ENCODE data around the gene CCDC120.

Gene CCDC120

GRCh38 chrX:49070988-49071387 lies 12.2 kb downstream of the CCDC120 start:
- no peak for DNase-seq (ENCODE audit: low spot score)
- Mint-ChIP-seq H3K27ac (no peak overlapping the region), H3K9me3 (no peaks in the 10 kb centered on the region), H3K36me3 (ENCODE audit: low read depth) (peaks cover 16% of the 10 kb centered on the region), H3K27me3 (ENCODE audit: low read depth) (no peaks in the 10 kb centered on the region), H3K4me3 (no peak overlapping the region), H3K4me1 (ENCODE audit: low read depth) (peaks cover 15% of the 10 kb centered on the region)

GRCh38 chrX:49071877-49072711 lies 13.3 kb downstream of the CCDC120 start:
- DNase-seq (ENCODE audit: low spot score): no peak
- Mint-ChIP-seq H3K36me3 (ENCODE audit: low read depth) (peaks cover 16% of the 10 kb centered on the region), H3K27ac (no peak overlapping the region), H3K27me3 (ENCODE audit: low read depth) (no peaks in the 10 kb centered on the region), H3K4me3 (peak overlapping the region; percentile 51), H3K9me3 (no peaks in the 10 kb centered on the region), H3K4me1 (ENCODE audit: low read depth) (peaks cover 15% of the 10 kb centered on the region)

- Mint-ChIP-seq H3K36me3 (ENCODE audit: low read depth) (peaks cover 16% of the 10 kb centered on the region), H3K4me1 (ENCODE audit: low read depth) (peaks cover 15% of the 10 kb centered on the region), H3K27me3 (ENCODE audit: low read depth) (no peaks in the 10 kb centered on the region), H3K4me3 (peak overlapping the region; percentile 83), H3K27ac (peak overlapping the region; percentile 78), H3K9me3 (no peaks in the 10 kb centered on the region)
- DNase-seq (ENCODE audit: low spot score): no peak
Observed at GRCh38 chrX:49072712-49073095, 13.9 kb downstream of the CCDC120 start.

DNA sequence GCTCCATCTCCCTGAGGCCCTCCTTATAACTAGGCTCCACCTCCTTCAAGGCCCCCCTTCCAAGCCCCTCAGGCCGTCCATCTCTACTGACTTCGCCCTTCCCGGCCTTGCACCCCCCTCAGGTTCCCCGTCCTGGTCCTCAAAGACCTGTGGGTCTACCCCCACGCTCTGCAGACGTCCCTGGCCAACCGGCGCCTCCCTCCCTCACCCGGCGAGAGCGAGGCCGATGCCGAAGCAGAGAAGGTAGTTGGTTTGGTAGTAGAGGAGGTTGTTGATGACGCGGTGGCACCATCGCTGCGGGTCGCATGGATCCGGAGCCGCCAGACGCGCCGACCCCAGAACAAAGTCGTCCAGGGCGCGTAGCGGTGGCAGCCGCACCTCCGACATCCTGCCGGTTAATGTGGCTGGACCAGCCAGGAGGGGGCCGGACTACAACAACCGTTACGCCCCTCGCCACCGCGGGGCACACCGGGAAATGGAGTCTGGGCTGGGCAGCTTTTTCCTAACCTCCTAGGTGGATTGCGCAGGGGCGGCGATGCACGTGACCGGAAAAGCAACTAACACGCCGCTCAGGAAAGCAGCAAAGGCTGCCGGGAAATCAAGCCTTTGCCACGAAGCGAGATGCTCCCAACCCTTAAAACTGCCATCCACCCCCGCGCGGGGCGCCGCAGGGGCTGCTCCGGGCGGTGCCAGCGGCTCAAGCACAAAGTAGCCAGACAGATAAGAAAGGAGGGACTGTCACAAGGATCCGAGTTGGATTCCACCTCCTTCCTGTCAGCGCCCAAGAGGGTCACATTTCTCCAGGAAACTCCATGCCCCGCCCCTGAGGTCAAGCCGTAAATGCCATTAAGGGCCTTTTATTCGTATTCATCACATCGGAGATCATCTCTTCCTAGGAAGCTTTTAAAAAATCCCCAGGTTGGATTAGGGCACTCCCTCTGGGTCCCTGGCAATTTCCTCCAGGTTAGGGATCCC lies 15.1 kb downstream of the CCDC120 start, which contains the start of gene PRAF2:
Gene PRAF2, minus strand, starts transcription at position 402 of the 975 bp plus-strand sequence. Its CDS starts 15 bp downstream, at position 387.
- Mint-ChIP-seq H3K4me3 (peak within 1 kb of the TSS; percentile 83), H3K27ac (peak within 1 kb of the TSS; percentile 78), H3K36me3 (ENCODE audit: low read depth) (peaks cover 21% of the 10 kb centered on the region), H3K9me3 (no peaks in the 10 kb centered on the region), H3K27me3 (ENCODE audit: low read depth) (no peaks in the 10 kb centered on the region), H3K4me1 (ENCODE audit: low read depth) (peaks cover 18% of the 10 kb centered on the region)
- DNase-seq (ENCODE audit: low spot score): peak; percentile 86

DNA sequence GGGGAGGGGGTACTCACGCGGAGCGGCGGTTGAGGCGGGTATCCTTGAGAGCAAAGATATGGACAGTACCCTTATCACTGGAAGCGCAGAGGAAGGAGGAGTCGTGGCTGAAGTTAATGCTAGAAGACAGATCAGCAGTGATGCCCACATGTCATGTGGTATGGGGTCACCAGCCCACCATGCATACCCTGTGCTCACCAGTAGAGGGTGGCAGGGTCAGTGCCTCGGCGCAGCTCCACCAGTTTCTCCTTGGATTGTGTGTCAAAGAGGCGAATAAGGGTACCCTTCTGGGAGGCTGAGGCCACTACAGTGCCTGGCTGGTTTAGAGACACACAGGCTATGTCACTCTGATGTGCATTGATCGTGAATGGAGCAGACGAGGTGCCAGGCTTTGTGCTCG lies 16.5 kb downstream of the CCDC120 start:
- DNase-seq (ENCODE audit: low spot score): no peak
- peaks cover 24% of the 10 kb centered on the region for H3K4me1 Mint-ChIP-seq (ENCODE audit: low read depth)
- no peaks in the 10 kb centered on the region for H3K9me3 Mint-ChIP-seq
- H3K36me3 Mint-ChIP-seq (ENCODE audit: low read depth): peaks cover 22% of the 10 kb centered on the region
- H3K4me3 Mint-ChIP-seq: no peak overlapping the region
- H3K27ac Mint-ChIP-seq: no peak overlapping the region
- no peaks in the 10 kb centered on the region for H3K27me3 Mint-ChIP-seq (ENCODE audit: low read depth)

DNA sequence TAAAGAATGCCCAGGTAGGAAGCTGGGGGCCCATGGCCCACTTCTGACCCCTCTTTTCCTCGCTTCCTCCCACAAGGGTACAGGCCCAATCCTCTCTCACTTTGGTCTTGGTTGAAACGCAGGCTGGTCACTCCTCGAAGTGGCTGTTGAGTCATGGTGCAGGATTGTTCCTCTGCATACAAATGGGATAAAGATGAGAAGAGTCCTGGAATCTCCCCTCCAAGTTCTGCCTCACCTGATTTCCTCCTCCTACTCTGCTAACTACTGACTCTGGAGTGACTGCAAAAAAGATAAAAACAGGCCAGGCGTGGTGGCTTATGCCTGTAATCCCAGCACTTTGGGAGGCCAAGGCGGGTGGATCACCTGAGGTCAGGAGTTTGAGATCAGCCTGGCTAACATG lies 19.1 kb downstream of the CCDC120 start:
- Mint-ChIP-seq H3K9me3 (no peaks in the 10 kb centered on the region), H3K27ac (no peak overlapping the region), H3K4me3 (no peak overlapping the region), H3K36me3 (ENCODE audit: low read depth) (peaks cover 18% of the 10 kb centered on the region), H3K4me1 (ENCODE audit: low read depth) (peaks cover 23% of the 10 kb centered on the region), H3K27me3 (ENCODE audit: low read depth) (no peaks in the 10 kb centered on the region)
- DNase-seq (ENCODE audit: low spot score): no peak

DNA sequence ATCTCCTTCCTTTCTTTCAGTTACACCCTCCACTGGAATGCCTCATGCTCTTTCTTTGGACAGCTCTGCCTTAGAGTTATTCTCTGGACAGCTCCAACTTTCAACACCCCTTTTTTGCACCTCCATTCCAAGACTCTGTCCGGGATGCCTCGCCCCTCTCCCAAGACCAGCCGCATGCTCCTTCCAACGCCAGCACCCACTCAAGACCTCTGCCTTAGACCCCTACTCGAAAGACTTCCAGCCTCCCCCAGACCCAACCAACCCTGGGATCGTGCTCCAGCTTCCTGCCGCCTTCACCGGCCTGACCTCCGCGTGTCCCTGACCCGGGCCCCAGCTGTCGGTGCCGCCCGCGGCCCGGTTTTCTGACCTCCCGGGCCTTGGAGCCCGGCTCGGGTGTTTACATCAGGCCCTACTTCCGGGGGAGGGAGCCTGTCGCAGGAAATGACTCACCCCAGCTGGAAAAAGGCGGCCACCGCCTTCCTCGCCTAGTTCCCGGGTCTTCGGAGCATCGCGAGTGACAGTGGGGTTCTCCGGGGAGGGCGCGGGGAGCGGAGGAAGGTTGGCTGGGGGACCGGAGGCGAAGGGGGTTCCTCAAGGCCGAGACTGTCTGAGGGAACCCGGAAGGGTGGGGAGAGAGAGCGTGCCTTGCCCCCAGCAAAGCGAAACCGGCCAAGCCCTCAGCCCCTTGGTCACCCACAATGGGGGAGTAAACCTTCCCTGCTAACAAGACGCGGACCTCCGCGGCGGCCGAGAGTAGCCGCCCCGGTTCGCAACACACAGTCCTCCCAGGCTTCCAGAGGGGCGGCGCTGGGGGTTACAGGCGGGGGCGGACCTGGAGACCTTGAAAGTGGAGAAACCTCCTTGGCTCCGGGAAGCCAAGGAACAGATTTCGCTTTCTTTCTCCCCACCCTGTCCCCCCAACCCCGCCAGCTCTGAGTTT lies 21.0 kb downstream of the CCDC120 start, which contains the start of gene WDR45:
Gene WDR45, minus strand, starts transcription at position 399 of the 940 bp plus-strand sequence. CDS start 1,792 bp downstream, outside the sequence.
- H3K9me3 Mint-ChIP-seq: no peaks in the 10 kb centered on the region
- peak; percentile 66 for DNase-seq (ENCODE audit: low spot score)
- H3K27me3 Mint-ChIP-seq (ENCODE audit: low read depth): no peaks in the 10 kb centered on the region
- H3K36me3 Mint-ChIP-seq (ENCODE audit: low read depth): peaks cover 6% of the 10 kb centered on the region
- peaks cover 15% of the 10 kb centered on the region for H3K4me1 Mint-ChIP-seq (ENCODE audit: low read depth)
- H3K4me3 Mint-ChIP-seq: peak within 1 kb of the TSS; percentile 95
- peak within 1 kb of the TSS; percentile 99 for H3K27ac Mint-ChIP-seq

- H3K27ac Mint-ChIP-seq: peak overlapping the region; percentile 13
- peaks cover 6% of the 10 kb centered on the region for H3K36me3 Mint-ChIP-seq (ENCODE audit: low read depth)
- peak overlapping the region; percentile 5 for H3K4me3 Mint-ChIP-seq
Observed at GRCh38 chrX:49082271-49082871, 23.6 kb downstream of the CCDC120 start.

DNA sequence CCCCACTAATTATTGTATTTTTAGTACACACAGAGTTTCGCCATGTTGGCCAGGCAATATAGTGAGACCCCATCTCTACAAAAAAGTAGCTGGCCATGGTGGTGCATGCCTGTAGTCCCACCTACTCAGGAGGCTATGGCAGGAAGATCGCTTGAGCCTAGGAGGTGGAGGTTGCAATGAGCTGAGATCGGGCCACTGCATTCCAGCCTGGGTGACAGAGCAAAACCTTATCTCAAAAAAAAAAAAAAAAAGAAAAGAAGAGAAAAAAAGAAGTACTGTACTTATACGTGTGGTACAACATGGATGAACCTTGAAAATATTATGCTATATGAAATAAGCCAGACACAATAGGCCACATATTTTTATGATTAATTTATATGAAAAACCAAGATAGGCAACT lies 30.8 kb downstream of the CCDC120 start:
- H3K27ac Mint-ChIP-seq: no peak overlapping the region
- no peaks in the 10 kb centered on the region for H3K9me3 Mint-ChIP-seq
- no peak overlapping the region for H3K4me3 Mint-ChIP-seq
- DNase-seq (ENCODE audit: low spot score): no peak
- H3K27me3 Mint-ChIP-seq (ENCODE audit: low read depth): no peaks in the 10 kb centered on the region
- H3K4me1 Mint-ChIP-seq (ENCODE audit: low read depth): no peaks in the 10 kb centered on the region
- H3K36me3 Mint-ChIP-seq (ENCODE audit: low read depth): no peaks in the 10 kb centered on the region

More at GRCh38 chrX:49082271-49082871, 23.6 kb downstream of the CCDC120 start:
- no peak for DNase-seq (ENCODE audit: low spot score)
- H3K9me3 Mint-ChIP-seq: no peaks in the 10 kb centered on the region
- H3K27me3 Mint-ChIP-seq (ENCODE audit: low read depth): no peaks in the 10 kb centered on the region
- H3K4me1 Mint-ChIP-seq (ENCODE audit: low read depth): peaks cover 15% of the 10 kb centered on the region

- Mint-ChIP-seq H3K4me1 (ENCODE audit: low read depth) (no peaks in the 10 kb centered on the region), H3K36me3 (ENCODE audit: low read depth) (no peaks in the 10 kb centered on the region), H3K27me3 (ENCODE audit: low read depth) (no peaks in the 10 kb centered on the region), H3K9me3 (no peaks in the 10 kb centered on the region), H3K27ac (no peak overlapping the region), H3K4me3 (no peak overlapping the region)
- no peak for DNase-seq (ENCODE audit: low spot score)
Observed at GRCh38 chrX:49096419-49096818, 37.6 kb downstream of the CCDC120 start.

GRCh38 chrX:49100704-49101628 lies 42.2 kb downstream of the CCDC120 start:
- Mint-ChIP-seq H3K4me3 (peak overlapping the region; percentile 91), H3K36me3 (ENCODE audit: low read depth) (no peaks in the 10 kb centered on the region), H3K9me3 (no peaks in the 10 kb centered on the region), H3K4me1 (ENCODE audit: low read depth) (peaks cover 4% of the 10 kb centered on the region), H3K27me3 (ENCODE audit: low read depth) (no peaks in the 10 kb centered on the region), H3K27ac (peak overlapping the region; percentile 87)
- DNase-seq (ENCODE audit: low spot score): peak; percentile 89

DNA sequence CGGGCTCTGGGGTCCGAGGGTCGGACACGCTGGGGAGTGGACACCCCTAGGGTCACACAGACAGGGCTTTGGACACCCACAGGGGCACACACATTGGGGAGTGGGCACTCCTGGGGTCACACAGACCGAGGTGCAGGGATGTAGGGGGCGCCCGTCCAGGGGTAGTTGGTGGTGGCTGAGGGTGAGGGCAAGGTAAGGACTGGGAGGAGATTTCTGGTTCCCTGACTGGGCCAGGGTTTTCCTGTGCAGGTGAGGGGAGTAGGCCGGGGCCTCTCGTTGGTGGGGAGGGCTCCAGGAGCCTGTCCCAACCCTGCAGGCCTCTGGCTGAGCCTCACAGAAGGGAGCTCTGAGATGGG lies 42.8 kb downstream of the CCDC120 start:
- DNase-seq (ENCODE audit: low spot score): no peak
- no peaks in the 10 kb centered on the region for H3K9me3 Mint-ChIP-seq
- peaks cover 4% of the 10 kb centered on the region for H3K4me1 Mint-ChIP-seq (ENCODE audit: low read depth)
- H3K27me3 Mint-ChIP-seq (ENCODE audit: low read depth): no peaks in the 10 kb centered on the region
- H3K36me3 Mint-ChIP-seq (ENCODE audit: low read depth): no peaks in the 10 kb centered on the region
- H3K27ac Mint-ChIP-seq: peak overlapping the region; percentile 69
- H3K4me3 Mint-ChIP-seq: peak overlapping the region; percentile 91
